Spleen (tissue), 11 donors: ENCODE results near the gene SERPINI2. TPM values are rescaled to one million over a fixed set of nuclear protein-coding genes. Genes with fewer than 3 reads are reported as not detected.
A peak's percentile ranks its signal among the peaks of the same experiment; 100 is the strongest.

Experiments
- DNase-seq: peaks from one replicate; pipeline ENCODE4 v3.0.0-alpha.2; 2020
- H3K27ac ChIP-seq, 8 donors: fragments of 200-600 bp; sonication (generic) in 7 of 8; 1 replicate in 4 of 8; 2 replicates in 4 of 8; pipeline versions ENCODE4 v1.5.0 to v1.8.0; 2016 to 2021; ENCODE audit warnings: inconsistent platforms in 4 of 8, mild to moderate bottlenecking in 4 of 8, moderate library complexity in 1 of 8
- H3K27me3 ChIP-seq, 7 donors: fragments of 200-600 bp; sonication (generic) in 6 of 7; replicated peaks in 1 of 7; 1 replicate in 4 of 7; 2 replicates in 3 of 7; pipeline versions ENCODE4 v1.5.0 to v1.8.0; 2016 to 2021; ENCODE audit warnings: inconsistent platforms in 3 of 7, mild to moderate bottlenecking in 1 of 7
- H3K36me3 ChIP-seq, 6 donors: fragments of 200-600 bp; sonication (generic) in 5 of 6; 1 replicate in 4 of 6; 2 replicates in 2 of 6; pipeline versions ENCODE4 v1.5.0 to v1.8.0; 2016 to 2021; ENCODE audit warnings: inconsistent platforms in 2 of 6
- H3K4me1 ChIP-seq, 6 donors: fragments of 200-600 bp; sonication (generic) in 5 of 6; 1 replicate in 3 of 6; 2 replicates in 3 of 6; pipeline versions ENCODE4 v1.5.0 to v1.8.0; 2016 to 2021; ENCODE audit warnings: inconsistent platforms in 3 of 6
- H3K4me3 ChIP-seq, 8 donors: fragments of 200-600 bp; sonication (generic) in 7 of 8; 1 replicate in 4 of 8; 2 replicates in 4 of 8; pipeline versions ENCODE4 v1.5.0 to v1.8.0; 2016 to 2021; ENCODE audit warnings: inconsistent platforms in 4 of 8, mild to moderate bottlenecking in 4 of 8, moderate library complexity in 2 of 8
- H3K9me3 ChIP-seq, 8 donors: fragments of 200-600 bp; sonication (generic) in 7 of 8; 1 replicate in 4 of 8; 2 replicates in 4 of 8; pipeline versions ENCODE4 v1.5.0 to v1.8.0; 2016 to 2021; ENCODE audit warnings: inconsistent platforms in 4 of 8
- POLR2A ChIP-seq, 3 donors: fragments of 450-650 bp; IDR thresholded peaks; one replicate each; pipeline ENCODE4 v1.5.1; 2017; ENCODE audit warnings: antibody characterized with exemption in 3 of 3, mild to moderate bottlenecking in 1 of 3
- POLR2AphosphoS5 ChIP-seq, 3 donors: sonication (generic); formaldehyde crosslinking; IDR thresholded peaks; one replicate each; pipeline ENCODE4 v1.5.1; 2017; ENCODE audit warnings: antibody characterized with exemption in 3 of 3
- WGBS, 5 donors: extraction: QIAGEN DNeasy Blood & Tissue Kit in 3 of 5; methylation state at CpG; one replicate each; pipeline versions ENCODE4 v1.1.5 to v1.1.7; 2013 to 2018; 5-methylcytosine and 5-hydroxymethylcytosine counted together
- intact Hi-C: fragments of 100-400 bp; cut with DNase I; formaldehyde crosslinking; loops from one replicate; pipeline ENCODE4 v1.15.0; 2023; ENCODE audit warnings: low total_unique reads
- polyA plus RNA-seq, 3 donors: library from polyadenylated mRNA; stranded (reverse); fragments of 200-250 nt; gene quantifications; one replicate each; pipeline ENCODE4 v1.2.1, GENCODE V29; 2013
- total RNA-seq, 7 donors: library from RNA; depleted of rRNA in 3 of 7; stranded (reverse); fragments of >200 nt in 3 of 7; fragmentation: NEBNext Ultra II Directional in 4 of 7; extraction: Animal tissue kit (Norgen Biotek cat#: 25700) in 4 of 7; gene quantifications; one replicate each; pipeline versions ENCODE4 v1.1.0 to v1.2.1, GENCODE V29; 2016 to 2021
- TF ChIP-seq, protein P1 (sequence below), 11 experiments: fragments of 200-600 bp in 7 of 11; fragments of 450-650 bp in 4 of 11; sonication (generic) in 4 of 11; IDR thresholded peaks in 8 of 11; conservative IDR thresholded peaks in 3 of 11; 1 replicate in 7 of 11; 2 replicates in 4 of 11; pipeline versions ENCODE4 v1.4.0 to v1.8.0; 2016 to 2021; ENCODE audit warnings: antibody characterized with exemption in 11 of 11, inconsistent platforms in 4 of 11, mild to moderate bottlenecking in 1 of 11
- donor health status: healthy with polysubstance abuse.
- donor health status: DM: no; HTN: no; CAD: no; lungs with moderate emphysema.
- donor health status: DM: no; HTN: no; CAD: no.
- donor health status: Bipolar disorder and iron deficiency.
- donor health status: healthy.
- donor health status: DM: no; HTN: no; CAD: no.
- donor health status: DM: yes; HTN: yes; CAD: no.

Gene SERPINI2
- total and polyA plus RNA-seq, 10 donors, result 0.07 to 3.9 (median 0.32) TPM; not detected in 5

DNA sequence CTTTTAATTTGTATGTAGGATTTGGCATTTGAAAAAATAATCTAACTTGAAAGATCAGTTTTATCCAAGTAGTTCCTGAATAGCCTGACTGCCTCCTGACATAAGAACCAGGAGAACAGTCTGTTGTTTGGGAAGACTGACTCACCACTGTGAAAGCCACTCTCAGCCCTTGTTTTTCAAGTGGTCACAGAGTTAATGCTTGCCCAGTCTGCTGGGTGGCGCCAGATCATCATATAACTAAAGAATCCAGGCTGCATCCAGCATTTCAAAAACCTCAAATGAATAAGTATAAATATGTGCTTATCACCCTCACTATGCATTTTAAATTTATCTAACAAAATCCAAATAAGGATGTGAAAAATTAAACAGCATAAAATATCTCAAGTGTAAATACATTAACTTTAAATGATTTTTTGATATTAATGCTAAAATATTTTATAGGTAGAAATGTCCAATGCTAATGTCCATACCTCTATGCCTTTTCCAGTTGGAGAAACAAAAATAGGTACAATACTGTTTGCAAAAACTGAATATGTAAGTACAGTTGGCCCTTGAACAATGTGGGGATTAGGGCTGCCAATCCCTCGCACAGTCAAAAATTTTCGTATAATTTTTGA lies 66.9 kb downstream of the SERPINI2 start:
- Histone ChIP-seq H3K4me1 (no peaks in the 10 kb centered on the region), H3K27ac (no peak overlapping the region), H3K36me3 (no peaks in the 10 kb centered on the region), H3K4me3 (no peak overlapping the region), H3K27me3 (no peaks in the 10 kb centered on the region), H3K9me3 (no peaks in the 10 kb centered on the region)
- DNase-seq, result no peak
- TF ChIP-seq POLR2A (IDR thresholded peaks at IDR 0.05) (no peak), POLR2AphosphoS5 (IDR thresholded peaks at IDR 0.05) (no peak)
- TF ChIP-seq, protein P1, sequence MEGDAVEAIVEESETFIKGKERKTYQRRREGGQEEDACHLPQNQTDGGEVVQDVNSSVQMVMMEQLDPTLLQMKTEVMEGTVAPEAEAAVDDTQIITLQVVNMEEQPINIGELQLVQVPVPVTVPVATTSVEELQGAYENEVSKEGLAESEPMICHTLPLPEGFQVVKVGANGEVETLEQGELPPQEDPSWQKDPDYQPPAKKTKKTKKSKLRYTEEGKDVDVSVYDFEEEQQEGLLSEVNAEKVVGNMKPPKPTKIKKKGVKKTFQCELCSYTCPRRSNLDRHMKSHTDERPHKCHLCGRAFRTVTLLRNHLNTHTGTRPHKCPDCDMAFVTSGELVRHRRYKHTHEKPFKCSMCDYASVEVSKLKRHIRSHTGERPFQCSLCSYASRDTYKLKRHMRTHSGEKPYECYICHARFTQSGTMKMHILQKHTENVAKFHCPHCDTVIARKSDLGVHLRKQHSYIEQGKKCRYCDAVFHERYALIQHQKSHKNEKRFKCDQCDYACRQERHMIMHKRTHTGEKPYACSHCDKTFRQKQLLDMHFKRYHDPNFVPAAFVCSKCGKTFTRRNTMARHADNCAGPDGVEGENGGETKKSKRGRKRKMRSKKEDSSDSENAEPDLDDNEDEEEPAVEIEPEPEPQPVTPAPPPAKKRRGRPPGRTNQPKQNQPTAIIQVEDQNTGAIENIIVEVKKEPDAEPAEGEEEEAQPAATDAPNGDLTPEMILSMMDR (IDR thresholded peaks at IDR 0.05 in 8 of 11, conservative IDR thresholded peaks at IDR 0.05 in 3 of 11), result peak in 4 of 11 experiments; percentile 14 to 36 (median 22)
- 49 to 70% (median 65%) methylated on average over 3 of the region's 3 CpGs for WGBS, 5 donors
- intact Hi-C loops, result no loop called here

DNA sequence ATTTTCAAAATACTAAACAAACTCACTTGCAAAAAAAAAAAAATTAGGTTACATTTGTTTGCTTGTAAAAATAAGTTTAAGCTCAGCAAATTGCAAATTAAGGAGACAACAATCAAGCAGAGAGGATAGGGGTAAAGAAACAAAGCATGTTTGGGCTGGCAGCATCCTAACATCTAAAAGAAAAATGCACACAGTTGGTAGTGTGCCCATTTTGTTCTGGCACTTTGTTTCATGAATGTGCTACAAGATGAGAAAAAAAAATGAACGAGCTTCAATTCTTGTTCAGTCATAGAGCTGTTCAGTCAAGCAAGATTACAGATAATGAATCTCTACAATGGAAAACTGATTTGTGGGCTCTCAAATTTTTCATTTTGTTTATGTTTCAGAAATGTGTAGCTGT lies 76.0 kb downstream of the SERPINI2 start:
- DNase-seq, result no peak
- Histone ChIP-seq H3K9me3 (no peaks in the 10 kb centered on the region), H3K36me3 (no peaks in the 10 kb centered on the region), H3K4me3 (no peak overlapping the region), H3K27me3 (no peaks in the 10 kb centered on the region), H3K27ac (no peak overlapping the region), H3K4me1 (no peaks in the 10 kb centered on the region)
- 68 to 73% (median 70%) methylated on average over 1 of the region's 1 CpG for whole genome bisulfite sequencing, 5 donors
- TF ChIP-seq POLR2A (IDR thresholded peaks at IDR 0.05) (no peak), POLR2AphosphoS5 (IDR thresholded peaks at IDR 0.05) (no peak)
- TF ChIP-seq, protein P1 (IDR thresholded peaks at IDR 0.05 in 8 of 11, conservative IDR thresholded peaks at IDR 0.05 in 3 of 11), result no peak
- intact Hi-C loops, result no loop called here

DNA sequence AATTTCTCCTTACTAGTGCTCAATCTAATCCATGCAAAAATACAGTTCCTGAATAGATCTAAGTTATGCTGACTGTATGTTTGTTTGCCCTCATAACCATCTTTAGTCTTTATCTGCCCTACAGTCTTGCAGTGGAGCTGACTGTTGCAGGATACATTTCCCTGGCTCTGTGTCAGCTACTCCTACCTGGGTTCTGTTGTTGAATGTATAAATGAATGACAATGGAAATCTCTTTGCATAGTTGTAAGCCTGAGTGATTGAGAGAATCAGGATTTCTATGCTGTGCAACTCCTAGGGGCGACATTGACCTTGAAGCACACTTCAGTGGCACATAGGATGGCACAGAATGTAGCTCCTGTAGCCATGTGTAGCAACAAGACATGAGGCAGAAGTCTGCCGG lies 77.8 kb downstream of the SERPINI2 start:
- H3K9me3 ChIP-seq, result no peaks in the 10 kb centered on the region
- H3K36me3 ChIP-seq, result no peaks in the 10 kb centered on the region
- no peak for DNase-seq
- no peak overlapping the region for H3K4me3 ChIP-seq
- intact Hi-C loops, result no loop called here
- TF ChIP-seq POLR2AphosphoS5 (IDR thresholded peaks at IDR 0.05) (no peak), POLR2A (IDR thresholded peaks at IDR 0.05) (no peak)
- TF ChIP-seq, protein P1 (IDR thresholded peaks at IDR 0.05 in 8 of 11, conservative IDR thresholded peaks at IDR 0.05 in 3 of 11), result no peak
- 77 to 95% (median 79%) methylated on average over 2 of the region's 2 CpGs for WGBS, 5 donors
- no peaks in the 10 kb centered on the region for H3K27me3 ChIP-seq
- H3K27ac ChIP-seq, result no peak overlapping the region
- no peaks in the 10 kb centered on the region for H3K4me1 ChIP-seq

DNA sequence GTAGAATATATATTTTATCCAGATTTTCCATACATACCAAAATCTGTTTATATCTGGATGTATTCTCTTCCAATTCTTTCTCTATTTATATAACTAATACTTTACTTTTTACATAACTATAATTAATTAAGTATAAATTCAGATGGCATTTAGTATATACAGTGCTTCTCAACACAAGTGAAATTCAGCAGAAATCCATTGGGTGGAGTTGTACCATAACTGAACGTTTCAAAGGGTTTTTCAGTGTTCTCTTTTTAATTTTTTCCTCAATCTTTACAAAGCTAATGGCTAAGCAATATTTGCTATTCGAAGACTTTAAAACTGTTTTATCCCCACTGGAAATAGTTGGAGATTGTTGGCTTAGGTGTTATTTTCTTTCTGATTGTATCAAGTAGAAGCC lies 79.8 kb downstream of the SERPINI2 start:
- Histone ChIP-seq H3K27ac (no peak overlapping the region), H3K9me3 (no peaks in the 10 kb centered on the region), H3K27me3 (no peaks in the 10 kb centered on the region), H3K4me3 (no peak overlapping the region), H3K36me3 (no peaks in the 10 kb centered on the region), H3K4me1 (no peaks in the 10 kb centered on the region)
- intact Hi-C loops, result no loop called here
- WGBS, 5 donors, result 37 to 57% (median 48%) methylated on average over 2 of the region's 2 CpGs
- TF ChIP-seq, protein P1 (IDR thresholded peaks at IDR 0.05 in 8 of 11, conservative IDR thresholded peaks at IDR 0.05 in 3 of 11), result no peak
- TF ChIP-seq POLR2AphosphoS5 (IDR thresholded peaks at IDR 0.05), result no peak
- no peak for TF ChIP-seq POLR2A (IDR thresholded peaks at IDR 0.05)
- no peak for DNase-seq

Other genes with a start within 250 kb of the SERPINI2 start
- under 1 TPM in 1 of 7 donors, not detected in 6; 0.46 TPM for gene ZBBX, start 93.7 kb downstream of the SERPINI2 start, total RNA-seq
- gene ZBBX, start 93.7 kb downstream of the SERPINI2 start, polyA plus RNA-seq, result not detected
- gene WDR49, start 179.9 kb upstream of the SERPINI2 start, total RNA-seq, result 10 to 100 TPM in 1 of 7 donors, 1 to 10 TPM in 6; 1.1 to 10.6 (median 1.6) TPM
- gene WDR49, start 179.9 kb upstream of the SERPINI2 start, polyA plus RNA-seq, result under 1 TPM; 0.04 to 0.13 (median 0.06) TPM